Activated naive CD4-positive, alpha-beta T cell treated with anti-CD3 and anti-CD28 coated beads, Interleukin-2, amount 10 ng/mL, durations not matched to agents 5 hours and 36 hours (primary cell): ENCODE data around the gene CHRM2. TPM values are rescaled to one million over a fixed set of nuclear protein-coding genes. Genes with fewer than 3 reads are reported as not detected.

Experiments used
- microRNA-seq: library from miRNA; unstranded; fragments of <30 nt; microRNA quantifications from one replicate; pipeline ENCODE4 v1.2.0, GENCODE V29; 2022; ENCODE audit warnings: borderline microRNAs expressed, borderline replicate concordance
- total RNA-seq, 2 experiments: library from RNA; stranded (reverse); gene quantifications; one replicate each; pipeline ENCODE4 v1.2.3, GENCODE V29; 2021

Gene CHRM2
- not detected for total RNA-seq

DNA sequence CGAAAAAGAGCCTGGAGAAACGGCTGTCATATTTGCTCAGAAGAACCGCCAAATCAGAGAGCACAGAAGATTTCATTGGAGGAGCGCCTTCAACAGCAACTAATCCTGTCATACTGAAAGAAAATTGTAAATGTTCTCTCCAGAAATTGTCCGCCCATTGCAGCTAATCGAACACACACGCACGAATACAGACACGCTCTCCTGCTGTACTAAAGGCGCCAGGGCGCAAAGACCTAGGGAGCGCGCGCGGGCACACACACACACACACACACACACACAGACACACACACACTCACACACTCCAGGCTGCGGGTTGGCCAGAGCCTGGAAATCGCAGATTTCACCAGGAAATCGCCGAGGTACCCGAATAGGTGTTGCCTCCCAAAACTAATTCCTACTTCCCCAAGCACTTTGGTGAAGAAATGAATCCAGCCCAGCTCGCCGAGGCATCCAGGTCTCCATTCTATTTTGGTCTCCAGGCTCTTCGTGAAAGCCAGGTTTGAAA, at the start of gene CHRM2:
CHRM2 (plus strand) TSS at position 157 of the 505 bp plus-strand sequence. CDS start 146,214 bp downstream, outside the sequence.

Small RNA genes lying within 50 kb of the gene (microRNA-seq; reads per million reads assigned to microRNA genes)
- not detected for gene MIR490
